Erythroblast (primary cell): ENCODE data around the gene NAP1L3.

Experiments
- GATA1 ChIP-seq: IDR thresholded peaks from 2 replicates; pipeline ENCODE4 v1.6.1; 2011; ENCODE audit warnings: low read depth, mild to moderate bottlenecking, control low read depth, low read length, moderate library complexity
- POLR2A ChIP-seq: IDR thresholded peaks from 2 replicates; pipeline ENCODE4 v1.6.1; 2011; ENCODE audit warnings: mild to moderate bottlenecking, low read length

GRCh38 chrX:93695981-93696380, 22.6 kb upstream of the NAP1L3 start:
- TF ChIP-seq POLR2A (no peak), GATA1 (no peak)
